Testis (tissue), 2 donors: ENCODE results near the gene UBE2QL1.

Experiments used
- POLR2A ChIP-seq: fragments of 450-650 bp; IDR thresholded peaks from one replicate; pipeline ENCODE4 v1.6.1; 2017; ENCODE audit warnings: antibody characterized with exemption, mild to moderate bottlenecking, moderate library complexity
- TF ChIP-seq, protein P1 (sequence below), 3 experiments: fragments of 450-650 bp in 2 of 3; fragments of 200-600 bp in 1 of 3; sonication (generic) in 1 of 3; IDR thresholded peaks; one replicate each; pipeline ENCODE4 v1.5.1; 2016 to 2019; ENCODE audit warnings: antibody characterized with exemption in 3 of 3, mild to moderate bottlenecking in 2 of 3, moderate library complexity in 1 of 3

DNA sequence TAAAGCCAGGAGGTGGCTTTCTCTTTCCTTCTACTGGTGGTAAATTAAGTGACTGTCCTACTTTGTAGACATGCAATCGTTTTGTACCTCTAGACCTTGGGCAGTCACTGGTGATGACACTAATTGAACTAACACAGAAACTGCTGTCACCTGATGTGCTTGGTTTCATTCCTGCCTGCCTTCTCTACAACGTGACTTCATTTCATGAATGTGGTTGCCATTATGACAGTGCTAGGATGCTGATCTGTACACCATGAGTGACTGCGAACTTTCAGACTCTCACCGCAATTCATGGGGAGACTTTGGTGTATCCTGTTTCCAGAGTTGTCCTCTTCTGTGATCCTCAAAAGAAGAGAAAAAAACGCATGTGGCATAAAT is 47.5 kb downstream of the UBE2QL1 start:
- TF ChIP-seq, protein P1, sequence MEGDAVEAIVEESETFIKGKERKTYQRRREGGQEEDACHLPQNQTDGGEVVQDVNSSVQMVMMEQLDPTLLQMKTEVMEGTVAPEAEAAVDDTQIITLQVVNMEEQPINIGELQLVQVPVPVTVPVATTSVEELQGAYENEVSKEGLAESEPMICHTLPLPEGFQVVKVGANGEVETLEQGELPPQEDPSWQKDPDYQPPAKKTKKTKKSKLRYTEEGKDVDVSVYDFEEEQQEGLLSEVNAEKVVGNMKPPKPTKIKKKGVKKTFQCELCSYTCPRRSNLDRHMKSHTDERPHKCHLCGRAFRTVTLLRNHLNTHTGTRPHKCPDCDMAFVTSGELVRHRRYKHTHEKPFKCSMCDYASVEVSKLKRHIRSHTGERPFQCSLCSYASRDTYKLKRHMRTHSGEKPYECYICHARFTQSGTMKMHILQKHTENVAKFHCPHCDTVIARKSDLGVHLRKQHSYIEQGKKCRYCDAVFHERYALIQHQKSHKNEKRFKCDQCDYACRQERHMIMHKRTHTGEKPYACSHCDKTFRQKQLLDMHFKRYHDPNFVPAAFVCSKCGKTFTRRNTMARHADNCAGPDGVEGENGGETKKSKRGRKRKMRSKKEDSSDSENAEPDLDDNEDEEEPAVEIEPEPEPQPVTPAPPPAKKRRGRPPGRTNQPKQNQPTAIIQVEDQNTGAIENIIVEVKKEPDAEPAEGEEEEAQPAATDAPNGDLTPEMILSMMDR (IDR thresholded peaks at IDR 0.05) = no peak
- no peak for TF ChIP-seq POLR2A
